Skeletal muscle satellite cell (primary cell): ENCODE measurements around the gene ROR1.

ENCODE experiments used
- H3K27me3 ChIP-seq: 2 replicates; pipeline ENCODE4 v1.7.0; 2013; ENCODE audit warnings: low read length; ENCODE audit not compliant: control insufficient read depth, insufficient read depth
- H3K36me3 ChIP-seq: 2 replicates; pipeline ENCODE4 v1.7.0; 2013; ENCODE audit warnings: mild to moderate bottlenecking, control low read depth, low read length; ENCODE audit not compliant: insufficient read depth
- H3K4me1 ChIP-seq: 2 replicates; pipeline ENCODE4 v1.7.0; 2013; ENCODE audit warnings: low read length; ENCODE audit not compliant: control insufficient read depth, insufficient read depth
- H3K4me2 ChIP-seq: 2 replicates; pipeline ENCODE4 v1.7.0; 2013; ENCODE audit warnings: mild to moderate bottlenecking, low read length
- H3K4me3 ChIP-seq: 2 replicates; pipeline ENCODE4 v1.7.0; 2013; ENCODE audit warnings: low read length
- H3K9ac ChIP-seq: 2 replicates; pipeline ENCODE4 v1.7.0; 2013; ENCODE audit warnings: mild to moderate bottlenecking, low read depth, low read length, moderate library complexity
- H3K9me3 ChIP-seq: replicated peaks from 2 replicates; pipeline ENCODE4 v1.7.0; 2013; ENCODE audit warnings: mild to moderate bottlenecking, control low read depth, low read length

The ROR1 gene

DNA sequence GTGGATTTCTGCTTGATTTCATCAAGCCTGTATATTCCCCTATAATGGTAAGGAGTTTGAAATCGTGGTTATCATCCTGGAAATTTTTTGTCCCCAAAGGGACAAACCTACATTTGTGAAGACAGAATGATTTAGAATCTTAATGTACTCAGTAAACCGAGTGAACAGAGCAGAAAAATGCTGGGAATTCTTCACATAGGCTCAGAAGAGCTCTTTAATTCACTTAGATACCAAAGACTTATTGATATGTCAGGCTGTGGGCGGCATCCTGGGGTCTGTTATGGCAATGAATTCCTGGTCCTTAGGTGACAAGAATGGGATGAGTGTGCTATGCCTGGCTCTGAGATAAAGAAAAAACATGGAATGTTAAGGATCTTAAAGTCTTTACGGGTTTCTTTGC, 74.9 kb downstream of the ROR1 start:
- Histone ChIP-seq H3K4me3 (no peak overlapping the region), H3K27me3 (no peaks in the 10 kb centered on the region), H3K4me2 (no peak overlapping the region), H3K36me3 (peaks cover 3% of the 10 kb centered on the region), H3K9ac (no peak overlapping the region), H3K4me1 (peaks cover 6% of the 10 kb centered on the region), H3K9me3 (no peaks in the 10 kb centered on the region)

- peaks cover 6% of the 10 kb centered on the region for H3K4me1 ChIP-seq
- no peaks in the 10 kb centered on the region for H3K27me3 ChIP-seq
- no peak overlapping the region for H3K4me3 ChIP-seq
- H3K4me2 ChIP-seq: no peak overlapping the region
- H3K36me3 ChIP-seq: peaks cover 3% of the 10 kb centered on the region
- H3K9ac ChIP-seq: no peak overlapping the region
- no peaks in the 10 kb centered on the region for H3K9me3 ChIP-seq
These were observed 75.3 kb downstream of the ROR1 start for GRCh38 chr1:63849149-63849548.

- H3K27me3 ChIP-seq: no peaks in the 10 kb centered on the region
- no peak overlapping the region for H3K4me2 ChIP-seq
- H3K4me1 ChIP-seq: no peaks in the 10 kb centered on the region
- no peaks in the 10 kb centered on the region for H3K9me3 ChIP-seq
- H3K36me3 ChIP-seq: no peaks in the 10 kb centered on the region
- no peak overlapping the region for H3K4me3 ChIP-seq
- H3K9ac ChIP-seq: no peak overlapping the region
These were observed 80.3 kb downstream of the ROR1 start for GRCh38 chr1:63854091-63854490.

DNA sequence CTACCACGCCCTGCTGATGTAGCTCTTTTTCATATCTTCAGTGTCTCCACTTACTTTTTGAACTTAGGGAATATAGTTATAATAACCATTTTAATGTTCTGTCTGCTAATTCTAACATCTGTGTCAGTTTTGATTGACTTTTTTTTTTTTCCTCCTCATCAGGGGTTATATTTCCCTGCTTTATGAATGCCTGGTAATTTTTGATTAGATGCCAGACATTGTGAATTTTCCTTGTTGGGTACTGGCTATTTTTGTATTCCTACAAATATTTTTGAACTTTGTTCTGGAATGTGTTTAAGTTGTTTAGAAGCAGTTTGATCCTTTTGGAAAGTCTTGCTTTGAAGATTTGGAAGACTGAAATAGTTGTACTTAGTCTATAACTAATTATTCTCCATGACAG, 82.1 kb downstream of the ROR1 start:
- no peaks in the 10 kb centered on the region for H3K4me1 ChIP-seq
- H3K36me3 ChIP-seq: no peaks in the 10 kb centered on the region
- H3K4me3 ChIP-seq: no peak overlapping the region
- H3K27me3 ChIP-seq: no peaks in the 10 kb centered on the region
- no peak overlapping the region for H3K4me2 ChIP-seq
- H3K9me3 ChIP-seq: no peaks in the 10 kb centered on the region
- no peak overlapping the region for H3K9ac ChIP-seq

DNA sequence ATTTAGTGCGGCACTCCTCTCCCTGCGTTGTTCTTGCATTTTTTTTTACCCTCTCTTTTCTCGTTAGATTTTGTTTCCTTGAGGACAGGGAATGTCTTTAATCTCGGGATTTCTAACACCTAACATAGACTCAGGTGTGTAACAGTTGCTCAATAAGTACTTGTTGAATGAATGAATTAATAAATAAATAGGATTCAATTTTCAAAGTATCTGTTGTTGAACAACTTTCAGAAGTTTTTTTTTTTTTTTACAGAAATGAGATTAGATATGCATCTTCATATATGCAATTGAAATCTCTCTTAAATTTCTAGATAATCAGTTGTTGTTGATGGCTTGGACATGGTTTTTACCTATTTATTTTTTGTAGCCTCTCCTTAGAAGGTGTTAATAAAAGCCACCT, 83.1 kb downstream of the ROR1 start:
- H3K27me3 ChIP-seq: no peaks in the 10 kb centered on the region
- no peak overlapping the region for H3K4me2 ChIP-seq
- no peaks in the 10 kb centered on the region for H3K9me3 ChIP-seq

DNA sequence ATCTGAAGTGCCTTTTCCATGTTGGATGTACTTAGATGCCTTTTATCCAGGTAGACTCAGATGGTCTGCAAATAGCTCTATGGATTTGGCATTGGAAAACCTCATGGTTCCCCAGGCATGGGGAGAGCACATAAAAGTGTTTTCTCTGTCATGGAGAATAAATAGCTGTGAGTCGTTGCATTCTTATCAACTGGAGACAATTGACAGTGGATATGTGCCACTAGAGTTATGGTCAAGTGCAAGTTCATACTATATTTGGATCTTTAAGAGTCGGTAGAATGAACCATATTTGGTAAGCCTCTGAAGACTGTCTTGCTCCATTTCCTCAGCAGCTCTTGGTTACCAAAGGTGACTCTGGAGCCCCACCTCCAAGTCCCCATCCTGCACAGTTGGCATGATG, 83.7 kb downstream of the ROR1 start:
- H3K4me1 ChIP-seq: no peaks in the 10 kb centered on the region
- no peak overlapping the region for H3K4me3 ChIP-seq
- no peak overlapping the region for H3K4me2 ChIP-seq
- no peaks in the 10 kb centered on the region for H3K36me3 ChIP-seq
- no peaks in the 10 kb centered on the region for H3K9me3 ChIP-seq
- H3K9ac ChIP-seq: no peak overlapping the region
- H3K27me3 ChIP-seq: no peaks in the 10 kb centered on the region

More for the DNA sequence above, 83.1 kb downstream of the ROR1 start:
- Histone ChIP-seq H3K36me3 (no peaks in the 10 kb centered on the region), H3K4me1 (no peaks in the 10 kb centered on the region), H3K9ac (no peak overlapping the region), H3K4me3 (no peak overlapping the region)

DNA sequence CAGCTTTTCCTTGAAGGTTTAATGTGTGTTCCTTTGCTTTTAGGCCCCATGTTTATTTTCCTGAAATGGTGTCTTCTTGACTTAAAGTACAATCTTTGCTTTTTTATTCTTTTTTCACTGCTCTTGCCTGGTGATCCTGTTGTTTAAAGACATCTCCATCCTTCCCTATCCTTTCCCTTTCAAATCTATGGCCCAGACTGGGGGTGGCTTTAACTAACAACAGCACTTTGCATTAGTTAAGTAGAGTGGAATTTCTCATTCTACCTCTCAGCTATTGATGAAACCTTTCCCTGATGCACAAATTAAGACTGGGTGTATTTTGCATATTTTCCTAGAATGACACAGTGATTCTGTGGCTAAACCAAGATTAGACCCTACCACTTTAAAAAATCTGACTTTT, 84.3 kb downstream of the ROR1 start:
- Histone ChIP-seq H3K4me1 (no peaks in the 10 kb centered on the region), H3K9ac (no peak overlapping the region), H3K4me3 (no peak overlapping the region), H3K4me2 (no peak overlapping the region), H3K9me3 (no peaks in the 10 kb centered on the region), H3K27me3 (no peaks in the 10 kb centered on the region), H3K36me3 (no peaks in the 10 kb centered on the region)

- Histone ChIP-seq H3K4me3 (no peak overlapping the region), H3K36me3 (no peaks in the 10 kb centered on the region), H3K27me3 (no peaks in the 10 kb centered on the region), H3K4me2 (no peak overlapping the region), H3K9me3 (no peaks in the 10 kb centered on the region), H3K4me1 (no peaks in the 10 kb centered on the region), H3K9ac (no peak overlapping the region)
These were observed 85.9 kb downstream of the ROR1 start for GRCh38 chr1:63859480-63860275.

- no peaks in the 10 kb centered on the region for H3K9me3 ChIP-seq
- H3K4me3 ChIP-seq: no peak overlapping the region
- H3K9ac ChIP-seq: no peak overlapping the region
- H3K4me2 ChIP-seq: no peak overlapping the region
- no peaks in the 10 kb centered on the region for H3K36me3 ChIP-seq
- peaks cover 7% of the 10 kb centered on the region for H3K4me1 ChIP-seq
- no peaks in the 10 kb centered on the region for H3K27me3 ChIP-seq
These were observed 87.4 kb downstream of the ROR1 start for GRCh38 chr1:63861052-63861691.

DNA sequence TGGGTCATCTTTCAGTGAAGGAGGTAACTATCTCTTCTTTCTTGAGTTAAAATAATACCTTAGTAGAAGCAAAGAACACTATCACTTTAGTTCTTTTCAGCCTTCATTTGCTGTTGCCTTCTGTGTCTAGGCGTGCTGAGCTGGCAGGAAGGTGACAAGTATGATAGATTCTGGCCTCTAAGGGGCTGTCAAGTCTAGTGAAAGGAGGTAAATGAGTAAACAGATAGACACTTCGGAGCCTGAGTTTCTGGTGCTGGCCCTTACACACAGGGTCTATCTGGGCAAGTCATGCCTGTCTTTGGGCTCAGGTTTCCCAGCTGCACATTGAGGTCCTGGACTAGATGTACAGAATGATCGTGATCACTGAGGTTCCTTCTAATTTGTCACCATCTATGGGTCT, 89.3 kb downstream of the ROR1 start:
- Histone ChIP-seq H3K27me3 (no peaks in the 10 kb centered on the region), H3K4me3 (no peak overlapping the region), H3K4me2 (no peak overlapping the region), H3K4me1 (peaks cover 10% of the 10 kb centered on the region), H3K9me3 (no peaks in the 10 kb centered on the region), H3K36me3 (no peaks in the 10 kb centered on the region), H3K9ac (no peak overlapping the region)

DNA sequence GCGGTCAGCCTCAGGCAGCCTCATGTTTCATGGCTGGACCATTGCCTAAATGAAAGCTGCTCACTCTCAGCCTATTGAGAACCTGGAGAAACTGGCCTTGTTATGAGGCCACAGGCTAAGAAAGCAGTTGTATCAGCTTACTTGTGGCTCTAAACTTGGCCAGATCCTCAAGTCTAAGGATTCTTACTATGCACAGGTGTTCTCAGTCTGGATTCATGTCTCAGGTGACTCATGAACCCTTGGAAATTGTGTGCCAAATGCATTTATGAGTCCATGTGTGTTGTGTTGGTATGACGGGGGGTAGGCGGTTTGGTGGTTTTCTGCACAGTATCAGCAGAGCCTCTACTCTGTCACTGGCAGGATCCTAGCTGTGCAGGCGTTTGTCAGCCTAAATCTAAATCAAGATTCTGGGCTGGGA, 90.4 kb downstream of the ROR1 start:
- H3K4me3 ChIP-seq: no peak overlapping the region
- no peak overlapping the region for H3K9ac ChIP-seq
- no peaks in the 10 kb centered on the region for H3K9me3 ChIP-seq
- no peak overlapping the region for H3K4me2 ChIP-seq
- H3K27me3 ChIP-seq: no peaks in the 10 kb centered on the region
- peaks cover 17% of the 10 kb centered on the region for H3K4me1 ChIP-seq
- no peaks in the 10 kb centered on the region for H3K36me3 ChIP-seq

- Histone ChIP-seq H3K4me1 (peaks cover 17% of the 10 kb centered on the region), H3K27me3 (no peaks in the 10 kb centered on the region), H3K36me3 (no peaks in the 10 kb centered on the region), H3K4me3 (no peak overlapping the region), H3K9me3 (no peaks in the 10 kb centered on the region), H3K9ac (no peak overlapping the region), H3K4me2 (no peak overlapping the region)
These were observed 91.7 kb downstream of the ROR1 start for GRCh38 chr1:63865561-63865960.
